ENCODE data around the gene STK33. TPM values are rescaled to one million over a fixed set of nuclear protein-coding genes. Genes with fewer than 3 reads are reported as not detected.

STK33 gene
- total and polyA plus RNA-seq, 2 donors: 10.5 to 13.3 TPM

DNA sequence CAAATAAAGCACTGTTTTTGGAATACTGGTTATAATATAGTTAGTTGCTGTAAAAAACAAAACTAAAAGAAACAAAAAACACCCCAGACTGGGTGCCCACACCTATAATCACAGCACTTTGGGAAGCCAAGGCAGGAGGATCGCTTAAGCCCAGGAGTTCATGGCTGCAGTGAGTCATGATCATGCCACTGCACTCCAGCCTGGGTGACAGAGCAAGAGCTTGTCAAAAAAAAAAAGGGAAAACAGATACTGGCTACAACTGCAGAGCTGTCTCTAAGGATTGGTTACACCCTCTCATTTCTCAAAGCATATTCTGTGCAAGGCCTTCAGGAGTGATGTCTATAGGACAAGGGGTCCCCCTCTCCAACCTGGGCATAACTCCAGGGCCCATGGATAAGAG, 14.6 kb upstream of the STK33 start:
- no peaks in the 10 kb centered on the region for H3K4me1 ChIP-seq (ENCODE audit: control insufficient read depth in 2 of 2, insufficient read depth in 2 of 2, low read length in 2 of 2)
- DNase-seq (ENCODE audit: low read depth in 6 of 9, low spot score in 9 of 9): no peak
- no peak overlapping the region for H3K27ac ChIP-seq (ENCODE audit: low read depth in 1 of 2, low read length in 1 of 2)
- H3K4me3 ChIP-seq (ENCODE audit: low read length in 2 of 2): no peak overlapping the region
- no peaks in the 10 kb centered on the region for H3K9me3 ChIP-seq (ENCODE audit: control insufficient read depth in 2 of 2, insufficient read depth in 1 of 2, low read length in 1 of 2)
- WGBS: 98% methylated on average over 1 of the region's 1 CpG
- H3K27me3 ChIP-seq (ENCODE audit: control insufficient read depth in 2 of 2, insufficient read depth in 1 of 2, low read length in 1 of 2): no peaks in the 10 kb centered on the region
- peaks cover 0 to 4% of the 10 kb centered on the region in 2 donors for H3K36me3 ChIP-seq (ENCODE audit: control insufficient read depth in 2 of 2, insufficient read depth in 2 of 2, low read length in 1 of 2)

DNA sequence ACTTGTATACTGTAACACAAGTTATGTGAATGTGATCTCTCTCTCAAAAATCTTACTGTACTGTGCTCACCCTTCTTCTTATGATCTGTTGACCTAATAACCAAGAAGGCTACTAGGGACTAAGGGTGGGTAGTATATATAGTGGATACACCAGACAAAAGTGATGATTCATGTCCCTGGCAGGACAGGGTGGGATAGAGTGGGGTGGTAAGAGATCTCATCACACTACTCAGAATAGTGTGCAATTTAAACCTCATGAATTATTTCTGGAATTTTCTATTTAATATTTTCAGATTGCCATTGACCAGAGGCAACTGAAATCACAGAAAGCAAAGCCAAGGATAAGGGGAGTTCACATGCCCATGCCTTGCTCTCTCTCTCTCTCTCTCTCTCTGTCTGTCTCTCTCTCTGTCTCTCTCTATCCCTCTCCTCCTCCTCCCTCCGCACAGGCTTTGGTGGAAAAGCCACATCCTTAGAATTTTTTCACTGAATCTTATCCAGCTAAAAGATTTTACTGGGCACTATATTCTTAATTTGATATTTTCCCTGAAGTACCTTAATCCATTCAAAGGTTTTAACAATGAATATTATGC, 12.0 kb upstream of the STK33 start:
- no peaks in the 10 kb centered on the region for H3K9me3 ChIP-seq (ENCODE audit: control insufficient read depth in 2 of 2, insufficient read depth in 1 of 2, low read length in 1 of 2)
- WGBS: 92% methylated on average over 1 of the region's 1 CpG
- no peak for DNase-seq (ENCODE audit: low read depth in 6 of 9, low spot score in 9 of 9)
- H3K27ac ChIP-seq (ENCODE audit: low read depth in 1 of 2, low read length in 1 of 2): no peak overlapping the region
- no peaks in the 10 kb centered on the region for H3K36me3 ChIP-seq (ENCODE audit: control insufficient read depth in 2 of 2, insufficient read depth in 2 of 2, low read length in 1 of 2)
- H3K4me3 ChIP-seq (ENCODE audit: low read length in 2 of 2): no peak overlapping the region
- H3K27me3 ChIP-seq (ENCODE audit: control insufficient read depth in 2 of 2, insufficient read depth in 1 of 2, low read length in 1 of 2): no peaks in the 10 kb centered on the region
- no peaks in the 10 kb centered on the region for H3K4me1 ChIP-seq (ENCODE audit: control insufficient read depth in 2 of 2, insufficient read depth in 2 of 2, low read length in 2 of 2)

DNA sequence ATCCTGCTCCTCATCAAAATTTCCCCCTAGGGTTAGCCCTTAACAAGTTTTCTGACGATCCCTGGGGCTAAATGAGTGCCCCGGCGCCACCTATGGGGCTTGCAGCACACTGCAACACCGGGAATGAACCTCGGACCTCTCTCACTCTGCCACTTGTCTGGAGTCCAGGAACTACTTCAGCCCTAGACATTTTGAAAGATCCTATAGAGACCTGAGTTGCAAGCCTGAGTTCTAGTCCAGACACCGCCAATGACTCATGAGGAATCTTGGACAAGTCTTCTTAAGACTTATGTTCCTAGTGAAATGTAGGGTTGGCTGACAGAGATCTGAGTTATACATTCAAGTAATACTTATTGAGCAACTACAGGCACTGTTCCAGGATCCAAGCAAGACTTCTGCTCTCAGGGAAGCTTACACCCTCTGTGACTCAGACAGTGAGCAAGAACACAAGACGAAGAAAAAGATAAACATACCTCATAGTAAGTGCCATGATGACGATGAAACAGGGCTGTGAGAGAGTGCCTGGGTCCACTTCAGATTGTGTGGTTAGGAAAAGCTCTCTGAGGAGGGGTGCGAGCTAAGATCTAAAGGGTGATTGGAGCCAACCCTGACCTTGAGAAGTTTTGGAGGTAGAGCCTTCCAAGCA, 10.2 kb upstream of the STK33 start:
- Histone ChIP-seq H3K4me1 (ENCODE audit: control insufficient read depth in 2 of 2, insufficient read depth in 2 of 2, low read length in 2 of 2) (no peaks in the 10 kb centered on the region), H3K4me3 (ENCODE audit: low read length in 2 of 2) (no peak overlapping the region), H3K27ac (ENCODE audit: low read depth in 1 of 2, low read length in 1 of 2) (no peak overlapping the region), H3K27me3 (ENCODE audit: control insufficient read depth in 2 of 2, insufficient read depth in 1 of 2, low read length in 1 of 2) (no peaks in the 10 kb centered on the region), H3K9me3 (ENCODE audit: control insufficient read depth in 2 of 2, insufficient read depth in 1 of 2, low read length in 1 of 2) (no peaks in the 10 kb centered on the region), H3K36me3 (ENCODE audit: control insufficient read depth in 2 of 2, insufficient read depth in 2 of 2, low read length in 1 of 2) (no peaks in the 10 kb centered on the region)
- peak in 5 of 9 donors; percentile 15 to 61 (median 29) for DNase-seq (ENCODE audit: low read depth in 6 of 9, low spot score in 9 of 9)
- 36% methylated on average over 9 of the region's 9 CpGs for WGBS

DNA sequence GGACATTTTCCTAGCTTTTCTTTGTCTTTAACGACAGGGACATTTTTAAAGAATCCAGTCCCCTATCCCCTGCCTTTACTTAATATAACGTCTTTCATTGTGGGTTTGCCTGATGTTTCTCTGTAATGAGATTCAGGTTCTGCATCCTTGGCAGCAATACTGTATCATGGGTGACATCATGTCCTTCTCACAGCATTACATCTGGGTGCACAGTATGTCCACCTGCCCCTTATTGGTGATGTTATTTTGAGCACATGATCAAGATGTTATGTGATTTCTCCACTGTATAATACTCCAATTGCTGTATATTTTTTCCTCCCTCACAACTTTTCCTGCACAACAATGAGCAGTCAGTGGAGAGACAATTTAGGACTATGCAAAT, 9.7 kb upstream of the STK33 start:
- Histone ChIP-seq H3K4me1 (ENCODE audit: control insufficient read depth in 2 of 2, insufficient read depth in 2 of 2, low read length in 2 of 2) (no peaks in the 10 kb centered on the region), H3K27ac (ENCODE audit: low read depth in 1 of 2, low read length in 1 of 2) (no peak overlapping the region), H3K9me3 (ENCODE audit: control insufficient read depth in 2 of 2, insufficient read depth in 1 of 2, low read length in 1 of 2) (no peaks in the 10 kb centered on the region), H3K27me3 (ENCODE audit: control insufficient read depth in 2 of 2, insufficient read depth in 1 of 2, low read length in 1 of 2) (no peaks in the 10 kb centered on the region), H3K4me3 (ENCODE audit: low read length in 2 of 2) (no peak overlapping the region), H3K36me3 (ENCODE audit: control insufficient read depth in 2 of 2, insufficient read depth in 2 of 2, low read length in 1 of 2) (no peaks in the 10 kb centered on the region)
- 97% methylated on average over 2 of the region's 2 CpGs for whole genome bisulfite sequencing
- DNase-seq (ENCODE audit: low read depth in 6 of 9, low spot score in 9 of 9): no peak

DNA sequence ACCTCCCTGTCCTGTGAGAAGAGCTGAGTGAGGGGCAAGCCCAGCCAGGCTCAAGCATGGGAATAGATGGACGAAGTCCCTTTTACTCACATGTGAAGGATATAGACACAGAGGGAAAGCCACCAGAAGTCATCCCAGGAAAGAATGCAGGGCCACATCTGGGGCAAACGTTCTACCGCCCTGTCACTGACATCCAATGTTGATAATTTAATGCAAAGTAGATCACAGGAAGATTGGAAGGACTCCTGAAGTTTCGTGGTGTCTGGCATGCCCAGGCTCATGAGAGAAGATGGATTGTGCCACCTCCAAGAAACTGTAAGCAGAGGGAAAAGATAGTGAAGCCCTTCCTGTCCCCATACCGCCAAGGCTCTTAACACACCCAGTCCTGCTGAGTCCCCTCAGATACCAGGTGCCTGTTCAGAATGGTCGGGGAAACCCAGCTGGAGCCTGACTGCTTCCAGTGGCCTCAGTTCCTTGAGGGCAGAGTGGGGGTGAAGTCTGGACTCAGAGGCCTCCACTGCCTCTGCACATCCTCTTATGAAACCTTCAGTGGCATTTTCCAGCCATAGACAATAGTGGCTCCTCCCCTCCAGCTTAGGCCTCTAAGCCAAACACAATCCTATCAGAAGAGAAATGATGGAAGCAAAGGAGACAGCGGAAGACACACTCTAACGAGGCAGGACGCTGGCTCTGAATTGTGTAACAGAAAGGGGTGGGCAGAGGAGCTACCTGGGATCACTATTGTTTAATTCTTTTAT, 7.5 kb upstream of the STK33 start:
- Histone ChIP-seq H3K27ac (ENCODE audit: low read depth in 1 of 2, low read length in 1 of 2) (no peak overlapping the region), H3K9me3 (ENCODE audit: control insufficient read depth in 2 of 2, insufficient read depth in 1 of 2, low read length in 1 of 2) (no peaks in the 10 kb centered on the region), H3K4me1 (ENCODE audit: control insufficient read depth in 2 of 2, insufficient read depth in 2 of 2, low read length in 2 of 2) (no peaks in the 10 kb centered on the region), H3K27me3 (ENCODE audit: control insufficient read depth in 2 of 2, insufficient read depth in 1 of 2, low read length in 1 of 2) (no peaks in the 10 kb centered on the region), H3K36me3 (ENCODE audit: control insufficient read depth in 2 of 2, insufficient read depth in 2 of 2, low read length in 1 of 2) (no peaks in the 10 kb centered on the region), H3K4me3 (ENCODE audit: low read length in 2 of 2) (no peak overlapping the region)
- no peak for DNase-seq (ENCODE audit: low read depth in 6 of 9, low spot score in 9 of 9)
- 92% methylated on average over 9 of the region's 9 CpGs for WGBS

DNA sequence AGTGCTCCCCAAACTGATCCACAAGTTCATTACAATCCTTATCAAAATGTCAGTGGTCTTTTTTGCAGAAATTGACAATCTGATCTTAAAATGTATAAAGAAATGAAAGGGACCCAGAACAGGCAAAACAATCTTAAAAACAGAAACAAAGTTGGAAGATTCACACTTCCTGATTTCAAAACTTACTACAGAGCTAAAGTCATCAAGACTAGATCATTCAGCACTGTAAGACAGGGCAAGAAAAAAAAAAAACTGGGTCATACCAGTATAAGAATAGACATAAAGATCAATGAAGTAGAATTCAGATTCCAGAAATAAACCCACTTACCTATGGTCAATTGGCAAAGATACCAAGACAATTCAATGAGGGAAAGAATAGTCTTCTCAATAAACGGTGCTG, 4.5 kb upstream of the STK33 start:
- H3K9me3 ChIP-seq (ENCODE audit: control insufficient read depth in 2 of 2, insufficient read depth in 1 of 2, low read length in 1 of 2): no peaks in the 10 kb centered on the region
- H3K27me3 ChIP-seq (ENCODE audit: control insufficient read depth in 2 of 2, insufficient read depth in 1 of 2, low read length in 1 of 2): peaks cover 0 to 10% of the 10 kb centered on the region in 2 donors
- H3K4me1 ChIP-seq (ENCODE audit: control insufficient read depth in 2 of 2, insufficient read depth in 2 of 2, low read length in 2 of 2): peaks cover 4 to 5% of the 10 kb centered on the region in 2 donors
- H3K4me3 ChIP-seq (ENCODE audit: low read length in 2 of 2): no peak overlapping the region
- 97% methylated on average over 1 of the region's 1 CpG for WGBS
- no peaks in the 10 kb centered on the region for H3K36me3 ChIP-seq (ENCODE audit: control insufficient read depth in 2 of 2, insufficient read depth in 2 of 2, low read length in 1 of 2)
- DNase-seq (ENCODE audit: low read depth in 6 of 9, low spot score in 9 of 9): no peak
- H3K27ac ChIP-seq (ENCODE audit: low read depth in 1 of 2, low read length in 1 of 2): no peak overlapping the region

DNA sequence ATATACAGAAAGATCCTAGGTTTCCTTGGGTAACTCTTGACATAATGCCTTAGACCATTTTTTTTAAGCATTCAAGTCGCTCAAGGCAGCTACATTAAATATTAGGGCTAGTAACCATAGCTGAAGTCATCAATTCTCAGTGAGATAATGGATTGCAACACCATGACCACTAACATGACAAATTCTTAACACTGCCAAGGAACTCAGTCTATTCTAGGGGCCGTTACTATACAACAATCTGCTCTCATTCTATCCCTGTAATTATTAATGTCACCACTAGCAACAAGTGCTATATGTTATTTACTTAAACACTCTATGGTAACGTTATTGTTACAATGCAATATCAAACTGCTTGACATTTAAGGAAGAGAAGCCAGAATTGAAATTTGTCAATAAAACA, 3.2 kb upstream of the STK33 start:
- Histone ChIP-seq H3K27me3 (ENCODE audit: control insufficient read depth in 2 of 2, insufficient read depth in 1 of 2, low read length in 1 of 2) (peaks cover 0 to 10% of the 10 kb centered on the region in 2 donors), H3K27ac (ENCODE audit: low read depth in 1 of 2, low read length in 1 of 2) (no peak overlapping the region), H3K9me3 (ENCODE audit: control insufficient read depth in 2 of 2, insufficient read depth in 1 of 2, low read length in 1 of 2) (no peaks in the 10 kb centered on the region), H3K4me1 (ENCODE audit: control insufficient read depth in 2 of 2, insufficient read depth in 2 of 2, low read length in 2 of 2) (peaks cover 4 to 5% of the 10 kb centered on the region in 2 donors), H3K36me3 (ENCODE audit: control insufficient read depth in 2 of 2, insufficient read depth in 2 of 2, low read length in 1 of 2) (no peaks in the 10 kb centered on the region), H3K4me3 (ENCODE audit: low read length in 2 of 2) (no peak overlapping the region)
- 94% methylated on average over 3 of the region's 3 CpGs for WGBS
- no peak for DNase-seq (ENCODE audit: low read depth in 6 of 9, low spot score in 9 of 9)

DNA sequence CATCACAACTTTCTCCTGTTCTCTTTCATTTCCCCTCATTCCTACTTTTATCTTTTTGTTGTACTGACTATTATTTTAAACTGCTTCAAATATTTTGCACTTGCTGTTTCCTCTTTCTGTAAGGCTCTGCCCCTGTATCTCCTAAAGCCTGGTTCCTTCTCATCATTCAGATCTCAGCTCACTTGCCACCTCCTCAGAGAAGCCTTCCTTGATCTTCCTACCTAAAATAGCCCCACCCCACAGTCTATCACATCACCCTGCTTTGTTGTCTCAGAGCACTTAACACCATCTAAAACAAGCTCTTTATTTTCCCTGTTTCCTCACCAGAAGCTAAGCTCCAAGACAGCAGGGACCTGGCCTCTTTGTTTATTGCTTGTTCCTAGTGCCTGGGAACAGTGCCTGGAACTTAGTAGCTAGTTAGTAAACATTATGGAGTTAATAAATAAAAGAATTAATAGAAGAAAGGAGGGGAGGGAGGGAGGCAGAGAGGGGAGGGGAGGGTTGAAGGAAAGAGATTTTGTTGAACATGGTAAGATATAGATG, 2.5 kb upstream of the STK33 start:
- H3K36me3 ChIP-seq (ENCODE audit: control insufficient read depth in 2 of 2, insufficient read depth in 2 of 2, low read length in 1 of 2): no peaks in the 10 kb centered on the region
- DNase-seq (ENCODE audit: low read depth in 6 of 9, low spot score in 9 of 9): no peak
- H3K9me3 ChIP-seq (ENCODE audit: control insufficient read depth in 2 of 2, insufficient read depth in 1 of 2, low read length in 1 of 2): no peaks in the 10 kb centered on the region
- H3K4me3 ChIP-seq (ENCODE audit: low read length in 2 of 2): no peak overlapping the region
- H3K27ac ChIP-seq (ENCODE audit: low read depth in 1 of 2, low read length in 1 of 2): no peak overlapping the region
- peaks cover 4 to 5% of the 10 kb centered on the region in 2 donors for H3K4me1 ChIP-seq (ENCODE audit: control insufficient read depth in 2 of 2, insufficient read depth in 2 of 2, low read length in 2 of 2)
- peaks cover 0 to 10% of the 10 kb centered on the region in 2 donors for H3K27me3 ChIP-seq (ENCODE audit: control insufficient read depth in 2 of 2, insufficient read depth in 1 of 2, low read length in 1 of 2)

DNA sequence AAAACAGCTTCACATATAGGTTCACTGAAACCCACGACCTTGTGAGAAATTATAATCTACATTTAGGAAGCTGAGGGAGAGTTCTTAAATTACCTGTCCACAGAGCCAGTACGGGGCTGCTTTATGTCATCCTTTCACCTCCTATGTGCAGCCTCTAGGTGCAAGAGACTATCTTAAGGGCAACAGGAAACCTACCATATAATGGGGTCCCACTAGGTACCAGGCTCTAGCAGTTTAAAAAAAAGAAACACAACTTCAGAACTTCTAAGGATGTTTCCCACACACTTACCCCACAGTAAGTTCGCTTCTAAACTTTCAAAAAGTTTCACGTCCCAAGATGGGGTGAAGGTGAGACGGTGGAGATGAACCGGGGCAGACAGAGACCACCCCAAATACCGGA, 573 bp downstream of the STK33 start:
- peak overlapping the region; percentile 53 to 82 for H3K4me3 ChIP-seq (ENCODE audit: low read length in 2 of 2)
- DNase-seq (ENCODE audit: low read depth in 6 of 9, low spot score in 9 of 9): peak in 2 of 9 donors; percentile 4 to 30
- no peak overlapping the region for H3K27ac ChIP-seq (ENCODE audit: low read depth in 1 of 2, low read length in 1 of 2)
- H3K27me3 ChIP-seq (ENCODE audit: control insufficient read depth in 2 of 2, insufficient read depth in 1 of 2, low read length in 1 of 2): peaks cover 0 to 10% of the 10 kb centered on the region in 2 donors
- WGBS: 9% methylated on average over 7 of the region's 7 CpGs
- H3K9me3 ChIP-seq (ENCODE audit: control insufficient read depth in 2 of 2, insufficient read depth in 1 of 2, low read length in 1 of 2): no peaks in the 10 kb centered on the region
- no peaks in the 10 kb centered on the region for H3K36me3 ChIP-seq (ENCODE audit: control insufficient read depth in 2 of 2, insufficient read depth in 2 of 2, low read length in 1 of 2)
- H3K4me1 ChIP-seq (ENCODE audit: control insufficient read depth in 2 of 2, insufficient read depth in 2 of 2, low read length in 2 of 2): peaks cover 4 to 5% of the 10 kb centered on the region in 2 donors
